Epidermal melanocyte (primary cell): ENCODE results near the gene PNPLA7.

Experiments used
- DNase-seq: peaks from one replicate; pipeline ENCODE4 v3.0.0; 2011; ENCODE audit warnings: low spot score; ENCODE audit not compliant: insufficient read length

Gene PNPLA7

GRCh38 chr9:137436761-137437600 is 113.2 kb downstream of the PNPLA7 start:
- no peak for DNase-seq

- DNase-seq: peak; percentile 65
Observed at GRCh38 chr9:137435980-137436760, 114.0 kb downstream of the PNPLA7 start.

GRCh38 chr9:137435381-137435891 is 114.8 kb downstream of the PNPLA7 start:
- no peak for DNase-seq

- no peak for DNase-seq
Observed at GRCh38 chr9:137434498-137435380, 115.5 kb downstream of the PNPLA7 start.

- DNase-seq: no peak
Observed at GRCh38 chr9:137433916-137434431, 116.2 kb downstream of the PNPLA7 start.

GRCh38 chr9:137433349-137433915 is 116.8 kb downstream of the PNPLA7 start:
- DNase-seq: no peak

GRCh38 chr9:137432687-137433348 is 117.4 kb downstream of the PNPLA7 start:
- no peak for DNase-seq

- no peak for DNase-seq
Observed at GRCh38 chr9:137431416-137431931, 118.7 kb downstream of the PNPLA7 start.

GRCh38 chr9:137430723-137431415 is 119.3 kb downstream of the PNPLA7 start:
- no peak for DNase-seq

- DNase-seq: no peak
Observed at GRCh38 chr9:137429974-137430722, 120.1 kb downstream of the PNPLA7 start.

- DNase-seq: no peak
Observed at GRCh38 chr9:137429546-137429890, 120.7 kb downstream of the PNPLA7 start.

GRCh38 chr9:137428841-137429545 is 121.2 kb downstream of the PNPLA7 start:
- no peak for DNase-seq

- no peak for DNase-seq
Observed at GRCh38 chr9:137428311-137428630, 121.9 kb downstream of the PNPLA7 start.

GRCh38 chr9:137427454-137428310 is 122.5 kb downstream of the PNPLA7 start:
- no peak for DNase-seq

- no peak for DNase-seq
Observed at GRCh38 chr9:137426018-137426681, 124.1 kb downstream of the PNPLA7 start.

GRCh38 chr9:137423514-137424291 is 126.5 kb downstream of the PNPLA7 start:
- DNase-seq: no peak
